Sigmoid colon (tissue), 4 donors: ENCODE results near the gene NKD2.

Source experiments
- CTCF ChIP-seq, 4 experiments: fragments of 450-650 bp in 3 of 4; fragments of 200-600 bp in 1 of 4; IDR thresholded peaks; one replicate each; pipeline ENCODE4 v1.5.1; 2016 to 2019; ENCODE audit warnings: antibody characterized with exemption in 4 of 4, mild to moderate bottlenecking in 3 of 4, moderate library complexity in 2 of 4
- EP300 ChIP-seq, 4 donors: sonication (generic); formaldehyde crosslinking; IDR thresholded peaks; one replicate each; pipeline ENCODE4 v1.6.1; 2017; ENCODE audit warnings: antibody characterized with exemption in 4 of 4
- POLR2A ChIP-seq, 2 donors: fragments of 450-650 bp; IDR thresholded peaks; one replicate each; pipeline ENCODE4 v1.6.1; 2016; ENCODE audit warnings: antibody characterized with exemption in 2 of 2, mild to moderate bottlenecking in 2 of 2, moderate library complexity in 2 of 2
- POLR2AphosphoS5 ChIP-seq, 4 donors: sonication (generic); formaldehyde crosslinking; IDR thresholded peaks; one replicate each; pipeline ENCODE4 v1.6.1; 2017; ENCODE audit warnings: antibody characterized with exemption in 4 of 4

GRCh38 chr5:1018596-1018995, 10.0 kb downstream of the NKD2 start:
- TF ChIP-seq CTCF (IDR thresholded peaks at IDR 0.05) (no peak), POLR2A (IDR thresholded peaks at IDR 0.05) (no peak), POLR2AphosphoS5 (IDR thresholded peaks at IDR 0.05) (no peak), EP300 (IDR thresholded peaks at IDR 0.05) (no peak)
